Endothelial cell of umbilical vein (primary cell): ENCODE measurements around the gene RNF121. TPM values are rescaled to one million over a fixed set of nuclear protein-coding genes. Genes with fewer than 3 reads are reported as not detected.

Experiments used
- BruUV-seq: library from RNA; stranded (reverse); fragments of 400-500 nt; replicated peaks from 2 replicates; lab custom pipeline; 2021; lab: Mats Ljungman, UMichigan
- CTCF ChIA-PET: fragments of 300-600, 350-600 bp; sonication (Branson Sonifier 250); formaldehyde crosslinking; loops from one replicate; lab custom pipeline; 2021; ENCODE audit warnings: antibody characterized with exemption, inconsistent platforms; lab: Charles Lee
- POLR2A ChIA-PET: fragments of 300-600, 350-600 bp; sonication (Branson Sonifier 250); formaldehyde crosslinking; loops from one replicate; lab custom pipeline; 2021; ENCODE audit warnings: antibody characterized with exemption, inconsistent platforms; lab: Charles Lee
- DNase-seq: peaks from one replicate; pipeline ENCODE4 v3.0.0-alpha.2; 2011; ENCODE audit warnings: low read depth, low spot score
- FAIRE-seq: peaks from 2 replicates; lab custom pipeline; 2011; peaks lifted over from hg19 to GRCh38; lab: Jason Lieb, UNC
- H2AFZ ChIP-seq: 2 replicates; pipeline ENCODE4 v1.6.0; 2012; ENCODE audit warnings: low read depth, low read length, control low read depth, inconsistent platforms
- H3K27ac ChIP-seq: 2 replicates; pipeline ENCODE4 v1.5.1; 2011; ENCODE audit warnings: low read depth, mild to moderate bottlenecking, control low read depth, low read length, moderate library complexity; ENCODE audit not compliant: insufficient read depth
- H3K27me3 ChIP-seq, 2 experiments: 2 replicates each; pipeline versions ENCODE4 v1.6.0 to v1.6.1; 2011; ENCODE audit warnings: low read length in 2 of 2, mixed read lengths in 1 of 2; ENCODE audit not compliant: control insufficient read depth in 2 of 2, insufficient read depth in 2 of 2
- H3K36me3 ChIP-seq, 2 experiments: 2 replicates in 1 of 2; 3 replicates in 1 of 2; pipeline ENCODE4 v1.5.1; 2011; ENCODE audit warnings: low read length in 2 of 2, mild to moderate bottlenecking in 1 of 2, moderate library complexity in 1 of 2; ENCODE audit not compliant: control insufficient read depth in 2 of 2, insufficient read depth in 2 of 2; ENCODE audit errors: extremely low read depth in 1 of 2
- H3K4me1 ChIP-seq: 3 replicates; pipeline ENCODE4 v1.5.1; 2011; ENCODE audit warnings: mild to moderate bottlenecking, low read length; ENCODE audit not compliant: control insufficient read depth, insufficient read depth; ENCODE audit errors: extremely low read depth
- H3K4me2 ChIP-seq: 2 replicates; pipeline ENCODE4 v1.6.1; 2011; ENCODE audit warnings: low read length, control low read depth, mixed read lengths; ENCODE audit not compliant: insufficient read depth
- H3K4me3 ChIP-seq, 3 experiments: fragments of 200-600 bp in 1 of 3; sonication (generic), shearing (Covaris generic) in 1 of 3; replicated peaks in 1 of 3; 2 replicates each; pipeline ENCODE4 v1.5.1; 2011 to 2016; ENCODE audit warnings: control low read depth in 3 of 3, low read length in 3 of 3, mild to moderate bottlenecking in 2 of 3, inconsistent platforms in 1 of 3, low read depth in 1 of 3, moderate library complexity in 1 of 3; ENCODE audit not compliant: insufficient read depth in 1 of 3
- H3K79me2 ChIP-seq: 2 replicates; pipeline ENCODE4 v1.6.0; 2012; ENCODE audit warnings: low read length, inconsistent platforms; ENCODE audit not compliant: control insufficient read depth, insufficient read depth
- H3K9ac ChIP-seq: replicated peaks from 2 replicates; pipeline ENCODE3; 2011; ENCODE audit warnings: low read length, control low read depth; ENCODE audit not compliant: insufficient read depth; ENCODE audit errors: extremely low read depth
- H3K9me1 ChIP-seq: replicated peaks from 3 replicates; pipeline ENCODE4 v1.6.0; 2011; ENCODE audit warnings: mild to moderate bottlenecking, low read length; ENCODE audit not compliant: control insufficient read depth, insufficient read depth; ENCODE audit errors: extremely low read depth
- H3K9me3 ChIP-seq: replicated peaks from 2 replicates; pipeline ENCODE4 v1.5.1; 2012; ENCODE audit warnings: low read length, inconsistent platforms; ENCODE audit not compliant: control insufficient read depth, insufficient read depth
- H4K20me1 ChIP-seq: replicated peaks from 2 replicates; pipeline ENCODE3; 2011; ENCODE audit warnings: mild to moderate bottlenecking, low read length; ENCODE audit not compliant: control insufficient read depth, insufficient read depth; ENCODE audit errors: extremely low read depth
- EZH2 ChIP-seq: IDR thresholded peaks from 2 replicates; pipeline ENCODE4 v1.6.1; 2012; ENCODE audit warnings: borderline replicate concordance, low read depth, mild to moderate bottlenecking, moderate library complexity, low read length, inconsistent platforms; ENCODE audit not compliant: severe bottlenecking
- FOS ChIP-seq: IDR thresholded peaks from 2 replicates; pipeline ENCODE4 v1.6.1; 2011; ENCODE audit warnings: mild to moderate bottlenecking, low read length, moderate library complexity, borderline replicate concordance; ENCODE audit not compliant: insufficient read depth
- JUN ChIP-seq: IDR thresholded peaks from 2 replicates; pipeline ENCODE4 v1.6.1; 2011; ENCODE audit warnings: borderline replicate concordance, low read depth; ENCODE audit not compliant: insufficient read length, insufficient read depth
- MAX ChIP-seq: IDR thresholded peaks from 2 replicates; pipeline ENCODE4 v1.6.1; 2011; ENCODE audit not compliant: insufficient read depth, insufficient read length
- POLR2A ChIP-seq: IDR thresholded peaks from 2 replicates; pipeline ENCODE4 v1.6.1; 2012; ENCODE audit warnings: low read depth, mild to moderate bottlenecking, control low read depth, low read length
- POLR2AphosphoS5 ChIP-seq: IDR thresholded peaks from 2 replicates; pipeline ENCODE4 v1.6.1; 2012; ENCODE audit warnings: low read depth, mild to moderate bottlenecking, control low read depth, low read length, moderate library complexity; ENCODE audit not compliant: insufficient read depth
- dilution Hi-C: fragments of 300-500 bp; cut with MboI; formaldehyde crosslinking; loops from one replicate; pipeline ENCODE4 v1.15.0; 2019; ENCODE audit warnings: low sequenced_read_pairs; ENCODE audit not compliant: extremely low pct_ligation_motif_present
- intact Hi-C: fragments of 100-400 bp; cut with micrococcal nuclease; formaldehyde crosslinking; loops from one replicate; pipeline ENCODE4 v1.10.0; 2022
- polyA plus RNA-seq, 4 experiments: library from polyadenylated mRNA; depleted of rRNA in 3 of 4; stranded (reverse) in 3 of 4; unstranded in 1 of 4; fragments of >200 nt; gene quantifications; 2 replicates each; pipeline versions ENCODE4 v1.2.1 to v1.2.3, GENCODE V29; 2011 to 2012; ENCODE audit warnings: missing spikeins in 1 of 4
- total RNA-seq: library from RNA; stranded (reverse); gene quantifications from 2 replicates; pipeline ENCODE4 v1.2.3, GENCODE V29; 2021
- TF ChIP-seq, protein P1 (sequence below), 2 donors: IDR thresholded peaks; 1 replicate in 1 of 2; 2 replicates in 1 of 2; pipeline ENCODE4 v1.5.1; 2011; ENCODE audit warnings: low read length in 2 of 2, mild to moderate bottlenecking in 2 of 2, moderate library complexity in 2 of 2, control low read depth in 1 of 2, inconsistent platforms in 1 of 2, low read depth in 1 of 2; ENCODE audit not compliant: insufficient read depth in 1 of 2; ENCODE audit errors: extremely low read depth in 1 of 2

Gene RNF121
- total and polyA plus RNA-seq, 2 donors (not counting 3 experiments of a cell fraction or from before 2014, with no cell fraction given): 61.4 to 99.9 TPM

GRCh38 chr11:72030472-72031045 lies 101.7 kb downstream of the RNF121 start:
- no peaks in the 10 kb centered on the region for H3K9me1 ChIP-seq
- no peaks in the 10 kb centered on the region for H4K20me1 ChIP-seq
- H3K9ac ChIP-seq: no peak overlapping the region
- CTCF ChIA-PET: interaction anchor here (1.9 to 6.9 kb wide), 4 partner anchors 9 to 113 kb away, joined by 6 to 89 read pairs (median 30); no protein-coding TSS in a partner anchor
- H3K4me3 ChIP-seq: no peak overlapping the region
- intact Hi-C loops (no loop called here), dilution Hi-C loops (no loop called here)
- H3K36me3 ChIP-seq: peaks cover 15 to 26% of the 10 kb centered on the region in 2 experiments
- TF ChIP-seq, protein P1, sequence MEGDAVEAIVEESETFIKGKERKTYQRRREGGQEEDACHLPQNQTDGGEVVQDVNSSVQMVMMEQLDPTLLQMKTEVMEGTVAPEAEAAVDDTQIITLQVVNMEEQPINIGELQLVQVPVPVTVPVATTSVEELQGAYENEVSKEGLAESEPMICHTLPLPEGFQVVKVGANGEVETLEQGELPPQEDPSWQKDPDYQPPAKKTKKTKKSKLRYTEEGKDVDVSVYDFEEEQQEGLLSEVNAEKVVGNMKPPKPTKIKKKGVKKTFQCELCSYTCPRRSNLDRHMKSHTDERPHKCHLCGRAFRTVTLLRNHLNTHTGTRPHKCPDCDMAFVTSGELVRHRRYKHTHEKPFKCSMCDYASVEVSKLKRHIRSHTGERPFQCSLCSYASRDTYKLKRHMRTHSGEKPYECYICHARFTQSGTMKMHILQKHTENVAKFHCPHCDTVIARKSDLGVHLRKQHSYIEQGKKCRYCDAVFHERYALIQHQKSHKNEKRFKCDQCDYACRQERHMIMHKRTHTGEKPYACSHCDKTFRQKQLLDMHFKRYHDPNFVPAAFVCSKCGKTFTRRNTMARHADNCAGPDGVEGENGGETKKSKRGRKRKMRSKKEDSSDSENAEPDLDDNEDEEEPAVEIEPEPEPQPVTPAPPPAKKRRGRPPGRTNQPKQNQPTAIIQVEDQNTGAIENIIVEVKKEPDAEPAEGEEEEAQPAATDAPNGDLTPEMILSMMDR (IDR thresholded peaks at IDR 0.05; ENCODE audit: extremely low read depth in 1 of 2, insufficient read depth in 1 of 2, low read depth in 1 of 2, low read length in 2 of 2): no peak
- TF ChIP-seq EZH2 (no peak), JUN (no peak), MAX (no peak), FOS (no peak), POLR2AphosphoS5 (no peak), POLR2A (no peak)
- no TSS peak for BruUV-seq
- H3K27me3 ChIP-seq: no peaks in the 10 kb centered on the region
- DNase-seq (no peak), FAIRE-seq (no peak)
- no peaks in the 10 kb centered on the region for H3K9me3 ChIP-seq
- no peak overlapping the region for H3K4me2 ChIP-seq
- no peak overlapping the region for H2AFZ ChIP-seq
- peaks cover 64% of the 10 kb centered on the region for H3K79me2 ChIP-seq
- H3K4me1 ChIP-seq: peaks cover 2% of the 10 kb centered on the region
- POLR2A ChIA-PET: no interaction called here
- no peak overlapping the region for H3K27ac ChIP-seq
